ENCODE data around the gene ADRM1.

ADRM1 gene

DNA sequence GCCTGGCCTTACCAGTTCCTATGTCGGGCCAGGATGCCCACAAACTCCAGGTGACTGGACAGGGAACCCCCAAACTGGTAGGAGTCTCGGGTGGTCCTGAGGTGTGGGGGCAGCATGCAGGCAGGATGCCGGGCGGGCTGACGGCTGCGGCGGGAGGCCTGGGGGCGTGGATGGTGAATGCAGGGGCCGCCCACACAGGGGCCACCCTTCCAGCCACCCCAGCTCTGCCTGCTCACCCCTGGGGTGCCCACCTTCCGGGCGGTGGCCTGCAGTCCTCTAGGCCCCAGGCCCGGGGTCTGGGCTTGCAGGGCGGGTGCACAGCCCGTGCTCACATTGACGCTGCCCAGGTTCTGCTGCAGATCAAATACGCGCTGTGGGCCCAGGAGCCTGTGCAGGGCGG, 8.4 kb downstream of the ADRM1 start:
- TF ChIP-seq, protein P1, sequence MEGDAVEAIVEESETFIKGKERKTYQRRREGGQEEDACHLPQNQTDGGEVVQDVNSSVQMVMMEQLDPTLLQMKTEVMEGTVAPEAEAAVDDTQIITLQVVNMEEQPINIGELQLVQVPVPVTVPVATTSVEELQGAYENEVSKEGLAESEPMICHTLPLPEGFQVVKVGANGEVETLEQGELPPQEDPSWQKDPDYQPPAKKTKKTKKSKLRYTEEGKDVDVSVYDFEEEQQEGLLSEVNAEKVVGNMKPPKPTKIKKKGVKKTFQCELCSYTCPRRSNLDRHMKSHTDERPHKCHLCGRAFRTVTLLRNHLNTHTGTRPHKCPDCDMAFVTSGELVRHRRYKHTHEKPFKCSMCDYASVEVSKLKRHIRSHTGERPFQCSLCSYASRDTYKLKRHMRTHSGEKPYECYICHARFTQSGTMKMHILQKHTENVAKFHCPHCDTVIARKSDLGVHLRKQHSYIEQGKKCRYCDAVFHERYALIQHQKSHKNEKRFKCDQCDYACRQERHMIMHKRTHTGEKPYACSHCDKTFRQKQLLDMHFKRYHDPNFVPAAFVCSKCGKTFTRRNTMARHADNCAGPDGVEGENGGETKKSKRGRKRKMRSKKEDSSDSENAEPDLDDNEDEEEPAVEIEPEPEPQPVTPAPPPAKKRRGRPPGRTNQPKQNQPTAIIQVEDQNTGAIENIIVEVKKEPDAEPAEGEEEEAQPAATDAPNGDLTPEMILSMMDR (IDR thresholded peaks at IDR 0.05; ENCODE audit: insufficient read depth, low read length, poor library complexity, severe bottlenecking) = no peak
- H3K36me3 ChIP-seq (ENCODE audit: control insufficient read depth, insufficient read depth, low read length) = peaks cover 25% of the 10 kb centered on the region
- no peak overlapping the region for H3K4me3 ChIP-seq (replicated peaks; ENCODE audit: low read depth, low read length)
- no peak for DNase-seq (ENCODE audit: extremely low read depth, insufficient read length)
- H3K27me3 ChIP-seq (replicated peaks; ENCODE audit: control insufficient read depth, insufficient read depth, low read length) = no peaks in the 10 kb centered on the region

DNA sequence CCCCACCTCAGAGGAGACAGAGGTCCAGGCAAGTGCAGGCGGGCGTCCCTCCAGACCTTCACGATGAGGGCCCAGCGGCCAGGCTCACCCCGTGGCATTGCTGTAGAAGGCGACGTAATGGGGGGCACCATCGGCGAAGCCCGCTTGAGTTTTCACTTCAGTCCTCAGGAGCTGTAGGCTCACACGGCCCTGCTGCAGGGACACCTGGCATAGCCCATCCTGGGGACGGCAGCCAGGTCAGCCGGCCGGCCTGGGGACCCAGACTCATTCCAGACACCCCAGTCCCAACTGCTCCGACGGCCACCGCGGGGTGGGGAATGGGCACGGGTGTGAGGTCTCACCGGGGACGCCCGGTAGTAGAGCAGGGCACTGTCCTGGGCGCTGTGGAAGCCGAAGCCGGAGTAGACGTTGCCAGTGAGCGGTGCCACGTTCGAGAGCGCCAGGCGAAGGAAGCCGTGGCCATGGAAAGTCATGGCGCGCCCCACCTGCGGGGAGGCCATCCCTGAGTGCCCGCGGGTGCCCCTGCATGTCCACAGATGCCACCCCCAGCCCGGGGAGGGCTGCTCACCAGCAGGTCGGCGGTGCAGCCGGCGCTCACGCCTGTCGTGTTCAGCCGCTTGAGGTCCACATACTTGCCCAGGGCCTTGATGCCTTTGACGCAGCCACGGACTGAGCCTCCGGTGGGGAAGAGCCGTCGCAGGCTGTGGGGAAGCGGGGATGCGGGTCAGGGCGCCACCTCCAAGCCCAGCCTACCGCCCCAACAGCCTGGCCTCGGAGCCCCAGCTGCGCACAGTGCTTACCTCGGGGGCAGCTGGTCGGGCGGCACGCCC, 9.2 kb downstream of the ADRM1 start:
- no peak for DNase-seq (ENCODE audit: extremely low read depth, insufficient read length)
- TF ChIP-seq, protein P1 (IDR thresholded peaks at IDR 0.05; ENCODE audit: insufficient read depth, low read length, poor library complexity, severe bottlenecking) = no peak
- Histone ChIP-seq H3K36me3 (ENCODE audit: control insufficient read depth, insufficient read depth, low read length) (peaks cover 16% of the 10 kb centered on the region), H3K4me3 (replicated peaks; ENCODE audit: low read depth, low read length) (no peak overlapping the region), H3K27me3 (replicated peaks; ENCODE audit: control insufficient read depth, insufficient read depth, low read length) (no peaks in the 10 kb centered on the region)

GRCh38 chr20:62312662-62312977, 9.8 kb downstream of the ADRM1 start:
- TF ChIP-seq, protein P1 (IDR thresholded peaks at IDR 0.05; ENCODE audit: insufficient read depth, low read length, poor library complexity, severe bottlenecking) = no peak
- no peaks in the 10 kb centered on the region for H3K27me3 ChIP-seq (replicated peaks; ENCODE audit: control insufficient read depth, insufficient read depth, low read length)
- no peak overlapping the region for H3K4me3 ChIP-seq (replicated peaks; ENCODE audit: low read depth, low read length)
- H3K36me3 ChIP-seq (ENCODE audit: control insufficient read depth, insufficient read depth, low read length) = peaks cover 10% of the 10 kb centered on the region
- DNase-seq (ENCODE audit: extremely low read depth, insufficient read length) = no peak

GRCh38 chr20:62313021-62313420, 10.2 kb downstream of the ADRM1 start:
- DNase-seq (ENCODE audit: extremely low read depth, insufficient read length) = no peak
- H3K36me3 ChIP-seq (ENCODE audit: control insufficient read depth, insufficient read depth, low read length) = peaks cover 6% of the 10 kb centered on the region; the same call in 1 of the 2 replicates
- no peaks in the 10 kb centered on the region for H3K27me3 ChIP-seq (replicated peaks; ENCODE audit: control insufficient read depth, insufficient read depth, low read length)
- no peak overlapping the region for H3K4me3 ChIP-seq (replicated peaks; ENCODE audit: low read depth, low read length)
- TF ChIP-seq, protein P1 (IDR thresholded peaks at IDR 0.05; ENCODE audit: insufficient read depth, low read length, poor library complexity, severe bottlenecking) = no peak

DNA sequence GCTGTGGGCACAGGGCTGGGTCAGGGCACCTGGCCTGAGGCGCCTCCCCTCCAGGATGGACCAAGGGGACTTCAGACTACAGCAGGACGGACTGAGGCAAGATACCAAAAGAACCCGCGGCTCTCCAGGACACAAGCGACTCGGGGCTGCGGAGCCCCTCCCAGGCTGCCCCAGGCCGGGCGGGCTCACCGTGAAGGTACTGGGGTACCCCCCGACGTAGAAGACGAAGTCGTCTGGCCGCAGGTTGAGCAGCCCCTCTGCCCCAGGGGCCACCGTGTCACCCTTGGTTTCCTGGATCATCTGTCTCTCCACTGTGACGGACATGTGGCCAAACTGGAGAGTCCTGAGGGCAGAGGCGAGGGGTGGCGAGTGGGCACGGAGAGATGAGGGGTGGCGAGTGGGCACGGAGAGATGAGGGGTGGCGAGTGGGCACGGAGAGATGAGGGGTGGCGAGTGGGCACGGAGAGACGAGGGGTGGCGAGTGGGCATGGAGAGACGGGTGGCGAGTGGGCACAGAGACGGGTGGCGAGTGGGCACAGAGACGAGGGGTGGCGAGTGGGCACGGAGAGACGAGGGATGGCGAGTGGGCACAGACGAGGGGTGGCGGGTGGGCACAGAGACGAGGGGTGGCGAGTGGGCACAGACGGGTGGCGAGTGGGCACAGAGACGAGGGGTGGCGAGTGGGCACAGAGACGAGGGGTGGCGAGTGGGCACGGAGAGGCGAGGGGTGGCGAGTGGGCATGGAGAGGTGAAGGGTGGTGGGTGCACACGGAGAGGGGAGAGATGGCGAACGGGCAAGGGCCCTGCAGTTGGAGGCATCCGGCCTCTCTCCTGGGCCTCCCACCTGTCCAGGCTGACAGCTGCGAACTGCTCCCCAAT, 10.9 kb downstream of the ADRM1 start:
- DNase-seq (ENCODE audit: extremely low read depth, insufficient read length) = no peak
- TF ChIP-seq, protein P1 (IDR thresholded peaks at IDR 0.05; ENCODE audit: insufficient read depth, low read length, poor library complexity, severe bottlenecking) = no peak
- no peak overlapping the region for H3K4me3 ChIP-seq (replicated peaks; ENCODE audit: low read depth, low read length)
- no peaks in the 10 kb centered on the region for H3K27me3 ChIP-seq (replicated peaks; ENCODE audit: control insufficient read depth, insufficient read depth, low read length)
- no peaks in the 10 kb centered on the region; the same call in 1 of the 2 replicates for H3K36me3 ChIP-seq (ENCODE audit: control insufficient read depth, insufficient read depth, low read length)

All from GM06990 (cell line).